Vagina (tissue), 2 donors: ENCODE data around the gene NTM. TPM values are rescaled to one million over a fixed set of nuclear protein-coding genes. Genes with fewer than 3 reads are reported as not detected.

Source experiments
- DNase-seq, 2 donors: peaks; one replicate each; pipeline ENCODE4 v3.0.0-alpha.2; 2017; ENCODE audit errors: extremely low spot score in 2 of 2
- H3K27ac ChIP-seq: fragments of 200-600 bp; sonication (generic); one replicate; pipeline ENCODE4 v1.5.1; 2019
- H3K27me3 ChIP-seq: fragments of 200-600 bp; sonication (generic); one replicate; pipeline ENCODE4 v1.5.1; 2019
- H3K36me3 ChIP-seq, 2 donors: fragments of 200-600 bp; sonication (generic); one replicate each; pipeline ENCODE4 v1.5.1; 2017 to 2019
- H3K4me1 ChIP-seq: fragments of 200-600 bp; sonication (generic); one replicate; pipeline ENCODE4 v1.5.1; 2019
- H3K4me3 ChIP-seq, 2 donors: fragments of 200-600 bp; sonication (generic); 1 replicate in 1 of 2; 2 replicates in 1 of 2; pipeline ENCODE4 v1.5.1; 2016 to 2019
- H3K9me3 ChIP-seq: fragments of 200-600 bp; sonication (generic); one replicate; pipeline ENCODE4 v1.5.1; 2019
- POLR2A ChIP-seq, 2 donors: fragments of 450-650 bp; IDR thresholded peaks; one replicate each; pipeline ENCODE4 v1.6.1; 2017; ENCODE audit warnings: antibody characterized with exemption in 2 of 2, mild to moderate bottlenecking in 2 of 2, moderate library complexity in 2 of 2
- POLR2AphosphoS5 ChIP-seq, 2 donors: sonication (generic); formaldehyde crosslinking; IDR thresholded peaks; one replicate each; pipeline ENCODE4 v1.9.0; 2017; ENCODE audit warnings: antibody characterized with exemption in 2 of 2, mild to moderate bottlenecking in 2 of 2, low read depth in 1 of 2; ENCODE audit not compliant: insufficient read depth in 1 of 2
- intact Hi-C: fragments of 100-400 bp; cut with DNase I; formaldehyde crosslinking; loops from one replicate; pipeline ENCODE4 v1.15.1; 2023
- total RNA-seq: library from RNA; depleted of rRNA; stranded (reverse); fragments of >200 nt; gene quantifications from one replicate; pipeline ENCODE4 v1.2.3, GENCODE V29; 2016
- TF ChIP-seq, protein P1 (sequence below), 3 experiments: fragments of 450-650 bp in 2 of 3; fragments of 200-600 bp in 1 of 3; sonication (generic) in 1 of 3; IDR thresholded peaks; one replicate each; pipeline ENCODE4 v1.5.1; 2017 to 2019; ENCODE audit warnings: antibody characterized with exemption in 3 of 3, mild to moderate bottlenecking in 2 of 3, moderate library complexity in 2 of 3

The NTM gene
- total RNA-seq, 1 donor from 2014 or later: 4.2 TPM

DNA sequence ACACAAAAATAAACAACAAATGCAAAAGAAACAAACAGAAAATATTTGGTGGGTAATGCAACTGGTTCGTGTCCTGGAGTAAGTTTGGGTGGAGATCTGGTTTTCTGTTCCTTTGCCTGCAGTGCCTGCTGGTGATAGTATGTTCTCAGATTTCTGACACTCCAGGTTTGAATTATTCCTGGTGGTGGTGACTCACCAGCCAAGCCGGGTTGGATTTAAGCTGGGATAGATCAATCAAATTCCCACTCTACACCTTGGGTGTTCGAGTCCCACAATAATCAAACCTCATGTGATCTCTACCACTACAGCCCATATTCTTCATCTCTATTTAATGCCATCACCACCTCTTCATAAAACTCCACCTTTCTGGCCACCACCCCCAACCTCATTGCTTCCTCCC is 421.8 kb downstream of the NTM start:
- no peaks in the 10 kb centered on the region for H3K36me3 ChIP-seq
- DNase-seq: no peak
- H3K9me3 ChIP-seq: no peaks in the 10 kb centered on the region
- H3K27ac ChIP-seq: no peak overlapping the region
- no peak overlapping the region for H3K4me3 ChIP-seq
- intact Hi-C loops: no loop called here
- H3K4me1 ChIP-seq: no peaks in the 10 kb centered on the region
- no peak for TF ChIP-seq POLR2AphosphoS5 (IDR thresholded peaks at IDR 0.05; ENCODE audit: insufficient read depth in 1 of 2, low read depth in 1 of 2)
- TF ChIP-seq, protein P1, sequence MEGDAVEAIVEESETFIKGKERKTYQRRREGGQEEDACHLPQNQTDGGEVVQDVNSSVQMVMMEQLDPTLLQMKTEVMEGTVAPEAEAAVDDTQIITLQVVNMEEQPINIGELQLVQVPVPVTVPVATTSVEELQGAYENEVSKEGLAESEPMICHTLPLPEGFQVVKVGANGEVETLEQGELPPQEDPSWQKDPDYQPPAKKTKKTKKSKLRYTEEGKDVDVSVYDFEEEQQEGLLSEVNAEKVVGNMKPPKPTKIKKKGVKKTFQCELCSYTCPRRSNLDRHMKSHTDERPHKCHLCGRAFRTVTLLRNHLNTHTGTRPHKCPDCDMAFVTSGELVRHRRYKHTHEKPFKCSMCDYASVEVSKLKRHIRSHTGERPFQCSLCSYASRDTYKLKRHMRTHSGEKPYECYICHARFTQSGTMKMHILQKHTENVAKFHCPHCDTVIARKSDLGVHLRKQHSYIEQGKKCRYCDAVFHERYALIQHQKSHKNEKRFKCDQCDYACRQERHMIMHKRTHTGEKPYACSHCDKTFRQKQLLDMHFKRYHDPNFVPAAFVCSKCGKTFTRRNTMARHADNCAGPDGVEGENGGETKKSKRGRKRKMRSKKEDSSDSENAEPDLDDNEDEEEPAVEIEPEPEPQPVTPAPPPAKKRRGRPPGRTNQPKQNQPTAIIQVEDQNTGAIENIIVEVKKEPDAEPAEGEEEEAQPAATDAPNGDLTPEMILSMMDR (IDR thresholded peaks at IDR 0.05): no peak
- TF ChIP-seq POLR2A (IDR thresholded peaks at IDR 0.05): no peak
- H3K27me3 ChIP-seq: no peaks in the 10 kb centered on the region

DNA sequence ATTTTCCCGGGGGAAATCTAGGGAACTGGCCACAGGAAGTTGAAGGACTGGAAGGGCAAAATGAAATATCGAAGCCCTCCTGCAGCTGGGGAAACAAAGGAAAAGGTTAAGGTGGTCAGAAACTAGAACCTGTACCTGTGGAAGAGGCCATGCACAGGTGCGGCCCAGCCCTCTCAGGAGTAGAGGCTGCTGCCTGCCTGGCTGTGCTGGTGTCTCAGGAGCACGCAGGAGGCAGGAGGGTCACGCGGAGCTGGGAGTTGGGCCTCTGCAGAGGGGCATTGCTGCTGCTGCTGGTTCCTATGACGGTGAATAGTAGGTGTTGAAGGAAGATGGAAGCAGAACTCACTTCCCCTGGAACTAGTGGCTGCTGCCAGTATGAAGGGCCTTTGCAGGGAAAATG is 425.7 kb downstream of the NTM start:
- no peak for DNase-seq
- Histone ChIP-seq H3K27me3 (no peaks in the 10 kb centered on the region), H3K4me3 (no peak overlapping the region), H3K9me3 (no peaks in the 10 kb centered on the region), H3K36me3 (no peaks in the 10 kb centered on the region), H3K4me1 (no peaks in the 10 kb centered on the region), H3K27ac (no peak overlapping the region)
- TF ChIP-seq, protein P1 (IDR thresholded peaks at IDR 0.05): no peak
- TF ChIP-seq POLR2A (IDR thresholded peaks at IDR 0.05) (no peak), POLR2AphosphoS5 (IDR thresholded peaks at IDR 0.05; ENCODE audit: insufficient read depth in 1 of 2, low read depth in 1 of 2) (no peak)
- intact Hi-C loops: no loop called here

DNA sequence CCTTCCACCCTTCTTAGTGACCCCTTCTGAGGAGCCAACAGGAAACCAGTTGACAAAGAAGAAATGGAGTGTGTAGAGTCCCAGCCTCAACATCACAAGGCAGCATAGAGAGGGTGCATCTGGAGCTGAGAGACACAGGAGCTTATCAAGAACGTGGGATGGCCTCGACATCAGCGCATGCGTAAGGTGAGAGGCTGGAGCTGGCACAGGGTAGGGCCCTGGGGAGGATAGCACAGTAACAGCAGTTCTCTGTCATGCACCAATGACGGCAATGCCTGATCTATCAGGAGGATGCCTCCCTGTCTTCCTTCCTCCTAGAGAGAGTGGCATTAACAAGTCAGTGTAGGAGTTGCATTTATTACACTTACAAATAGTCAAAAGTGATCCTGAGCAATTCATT is 426.1 kb downstream of the NTM start:
- no peak overlapping the region for H3K27ac ChIP-seq
- H3K27me3 ChIP-seq: no peaks in the 10 kb centered on the region
- H3K36me3 ChIP-seq: no peaks in the 10 kb centered on the region
- no peak overlapping the region for H3K4me3 ChIP-seq
- DNase-seq: no peak
- TF ChIP-seq POLR2AphosphoS5 (IDR thresholded peaks at IDR 0.05; ENCODE audit: insufficient read depth in 1 of 2, low read depth in 1 of 2): no peak
- TF ChIP-seq POLR2A (IDR thresholded peaks at IDR 0.05): no peak
- TF ChIP-seq, protein P1 (IDR thresholded peaks at IDR 0.05): no peak
- no peaks in the 10 kb centered on the region for H3K4me1 ChIP-seq
- H3K9me3 ChIP-seq: no peaks in the 10 kb centered on the region
- intact Hi-C loops: no loop called here

DNA sequence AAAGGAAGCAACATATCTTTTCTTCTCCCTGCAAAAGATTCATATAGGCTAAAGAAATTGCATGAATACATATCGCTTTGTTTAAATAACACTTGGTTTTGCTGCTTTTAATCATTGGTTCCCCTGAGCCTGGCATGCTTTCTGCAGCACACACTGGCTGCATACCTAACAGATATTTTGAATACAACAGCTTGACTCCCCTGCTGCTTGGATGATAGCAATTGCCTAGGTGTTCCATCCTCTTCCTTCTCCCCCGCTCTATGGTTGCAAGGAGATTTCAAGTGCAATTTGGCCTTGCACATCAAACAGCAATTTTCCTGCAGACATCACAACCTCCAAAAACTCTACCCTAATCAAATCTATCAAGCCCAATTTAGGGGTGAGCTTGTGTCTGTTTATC is 430.0 kb downstream of the NTM start:
- no peak for TF ChIP-seq POLR2AphosphoS5 (IDR thresholded peaks at IDR 0.05; ENCODE audit: insufficient read depth in 1 of 2, low read depth in 1 of 2)
- TF ChIP-seq, protein P1 (IDR thresholded peaks at IDR 0.05): no peak
- TF ChIP-seq POLR2A (IDR thresholded peaks at IDR 0.05): no peak
- H3K27me3 ChIP-seq: no peaks in the 10 kb centered on the region
- no peak overlapping the region for H3K27ac ChIP-seq
- H3K36me3 ChIP-seq: no peaks in the 10 kb centered on the region
- no peaks in the 10 kb centered on the region for H3K9me3 ChIP-seq
- no peak overlapping the region for H3K4me3 ChIP-seq
- intact Hi-C loops: no loop called here
- no peaks in the 10 kb centered on the region for H3K4me1 ChIP-seq
- DNase-seq: no peak

DNA sequence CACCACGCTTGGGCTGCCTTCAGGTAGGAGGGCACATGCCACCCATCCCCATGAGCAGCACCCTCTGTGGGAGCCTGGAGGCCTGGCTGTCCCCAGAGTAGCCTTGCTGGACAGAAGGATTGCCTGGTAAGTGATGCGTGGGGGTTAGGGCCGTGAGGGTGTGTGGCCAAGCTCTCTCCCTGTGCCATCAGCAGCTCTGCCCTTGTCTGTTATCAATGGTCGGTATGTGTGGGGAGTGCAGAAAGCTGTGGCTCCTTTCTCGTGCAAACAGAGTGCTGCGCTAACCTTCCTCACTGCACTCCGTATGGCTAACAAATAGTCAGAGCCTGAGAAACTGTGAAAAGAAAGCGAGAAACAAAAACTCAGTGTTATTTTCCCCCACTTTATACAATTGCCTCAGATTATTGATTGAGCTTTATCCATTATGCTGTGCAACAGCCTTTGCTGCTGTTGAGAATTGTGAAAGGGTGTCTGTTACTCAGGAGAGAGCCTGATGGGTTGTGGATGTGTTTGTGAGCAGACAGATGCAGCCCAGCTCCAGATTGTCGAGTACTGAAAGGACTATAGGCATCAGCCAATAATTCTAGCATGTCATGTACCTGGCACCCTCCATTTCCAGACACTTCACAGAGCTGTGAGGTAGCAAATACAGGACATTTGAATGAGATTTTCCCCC is 432.2 kb downstream of the NTM start:
- H3K4me1 ChIP-seq: no peaks in the 10 kb centered on the region
- no peak overlapping the region for H3K4me3 ChIP-seq
- H3K27ac ChIP-seq: no peak overlapping the region
- intact Hi-C loops: no loop called here
- no peaks in the 10 kb centered on the region for H3K9me3 ChIP-seq
- DNase-seq: no peak
- no peaks in the 10 kb centered on the region for H3K27me3 ChIP-seq
- TF ChIP-seq, protein P1 (IDR thresholded peaks at IDR 0.05): no peak
- TF ChIP-seq POLR2AphosphoS5 (IDR thresholded peaks at IDR 0.05; ENCODE audit: insufficient read depth in 1 of 2, low read depth in 1 of 2) (no peak), POLR2A (IDR thresholded peaks at IDR 0.05) (no peak)
- H3K36me3 ChIP-seq: no peaks in the 10 kb centered on the region
